Right ventricle myocardium superior (tissue), 1 donor: Measurements from ENCODE around the gene SNAPC4. TPM values are rescaled to one million over a fixed set of nuclear protein-coding genes. Genes with fewer than 3 reads are reported as not detected.
A peak's percentile ranks its signal among the peaks of the same experiment; 100 is the strongest.

Experiments used
- ATAC-seq: fragments of 200-7000 bp; cut with Tn5 transposase; one replicate; pipeline ENCODE4 v1.9.1; 2020; ENCODE audit warnings: mild to moderate bottlenecking; ENCODE audit not compliant: poor library complexity
- DNase-seq: peaks from one replicate; pipeline ENCODE4 v3.0.0-alpha.2; 2020
- intact Hi-C: fragments of 100-400 bp; cut with DNase I; formaldehyde crosslinking; loops from one replicate; pipeline ENCODE4 v1.11.2; 2022
- total RNA-seq: library from RNA; stranded (reverse); fragmentation: NEBNext Ultra II Directional; extraction: Animal tissue kit (Norgen Biotek cat#: 25700); gene quantifications from one replicate; pipeline ENCODE4 v1.2.1, GENCODE V29; 2021
- donor health status: DM: no; HTN: yes; CAD: no; lungs with severe emphysema.

The SNAPC4 gene
- total RNA-seq, 1 donor from 2014 or later, result 3.3 TPM

DNA sequence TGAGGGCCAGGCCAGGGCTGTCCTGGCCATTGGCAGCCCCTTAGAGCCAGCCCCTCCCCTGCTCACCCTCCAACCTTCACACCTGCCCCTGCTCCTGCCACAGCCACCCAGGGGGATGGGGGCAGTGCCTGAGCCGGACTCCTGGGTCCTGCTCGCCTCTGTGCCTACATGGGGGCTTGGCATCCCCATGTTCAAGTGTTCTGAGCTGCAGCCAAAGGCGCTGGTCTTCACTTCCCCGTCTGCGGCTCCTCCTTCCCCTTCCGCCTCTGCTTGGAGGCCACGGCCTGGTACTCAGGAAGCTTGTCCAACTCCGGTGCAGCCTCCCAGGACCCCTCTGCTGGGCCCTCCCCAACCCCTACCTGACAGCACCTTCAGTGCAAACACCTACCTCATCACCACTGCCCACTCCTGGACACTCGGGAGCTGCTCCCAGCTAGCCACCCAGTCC, 34.2 kb downstream of the SNAPC4 start:
- intact Hi-C loops, result no loop called here
- DNase-seq (no peak), ATAC-seq (no peak)

DNA sequence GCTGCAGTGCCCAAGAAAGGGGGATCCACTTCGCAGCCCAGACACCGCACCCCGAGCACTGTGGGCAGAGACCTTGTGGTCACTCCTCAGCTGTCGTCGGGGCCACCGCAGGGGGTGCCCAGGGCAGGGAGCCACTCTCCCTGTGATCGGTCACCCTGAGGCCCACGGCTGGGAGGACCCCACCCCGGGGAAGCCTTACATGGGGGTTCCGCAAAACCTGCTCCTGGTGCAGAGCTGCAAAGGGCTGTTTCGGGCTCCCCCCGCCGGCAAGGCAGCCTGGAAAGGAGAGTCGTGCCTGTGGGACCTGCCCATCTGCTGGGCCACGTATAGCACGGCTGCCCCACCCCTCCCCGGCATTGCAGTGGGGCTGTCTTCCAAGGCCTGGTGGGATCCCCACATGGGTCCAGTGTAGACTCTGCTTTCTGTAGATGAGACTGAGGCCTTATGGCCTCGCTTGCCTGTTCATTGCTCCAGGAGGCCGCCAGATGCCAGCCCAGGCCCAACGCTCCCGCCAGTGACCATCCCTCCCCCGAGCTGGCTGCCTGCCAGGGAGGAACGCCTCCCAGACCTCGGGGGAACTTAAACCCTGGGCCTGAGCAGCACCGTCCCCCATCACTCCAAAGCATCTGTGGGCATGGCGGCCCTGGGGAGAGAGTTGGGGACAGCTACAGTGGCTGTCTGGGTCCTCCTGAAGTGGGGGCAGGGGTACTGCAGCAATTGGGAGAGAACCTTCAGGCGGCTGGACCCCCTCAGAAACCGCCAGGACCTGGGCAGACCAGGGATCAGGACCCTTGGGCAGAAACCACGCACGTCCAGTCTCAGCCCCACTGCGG, 34.8 kb downstream of the SNAPC4 start:
- ATAC-seq (no peak), DNase-seq (no peak)
- intact Hi-C loops, result no loop called here

DNA sequence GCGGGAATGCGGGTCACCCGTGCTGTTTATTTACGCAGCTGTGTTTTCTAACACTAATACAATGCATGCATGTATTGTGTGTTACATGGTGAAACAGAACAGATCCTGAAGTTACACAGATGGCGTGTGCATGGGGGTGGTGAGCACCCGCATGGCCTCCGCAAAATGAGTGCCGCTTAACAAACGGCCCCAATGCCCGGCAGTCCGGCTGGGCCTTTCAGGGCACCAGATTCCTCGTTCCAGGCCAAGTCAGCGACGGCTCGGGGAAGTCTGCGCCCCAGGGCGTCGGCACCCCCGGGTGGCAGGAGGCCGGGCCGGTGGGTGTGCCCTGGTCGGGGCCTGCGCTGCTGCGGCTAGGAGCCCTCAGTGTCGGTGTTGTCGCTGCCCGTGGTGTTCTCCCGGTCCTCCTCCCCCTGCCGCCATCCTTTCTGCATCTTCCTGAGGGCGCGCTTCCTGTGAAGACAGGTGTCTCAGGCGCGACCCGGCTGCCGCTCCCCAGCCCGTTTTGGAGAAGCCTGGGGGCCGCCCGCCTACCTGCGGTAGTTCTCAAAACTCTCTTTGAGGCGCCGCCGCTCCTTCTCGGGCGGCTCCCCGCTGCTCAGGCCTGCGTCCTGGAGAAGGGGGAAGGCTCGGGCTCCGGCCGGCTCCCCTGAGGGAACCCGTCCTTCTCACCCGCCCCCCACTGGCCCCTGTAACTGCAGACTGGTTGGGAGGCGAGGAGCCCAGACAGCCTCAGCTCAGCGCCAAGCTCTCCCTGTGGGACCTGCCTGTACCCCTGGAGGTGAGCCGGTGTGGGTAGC, 35.8 kb downstream of the SNAPC4 start:
- intact Hi-C loops, result no loop called here
- DNase-seq, result no peak
- no peak for ATAC-seq

DNA sequence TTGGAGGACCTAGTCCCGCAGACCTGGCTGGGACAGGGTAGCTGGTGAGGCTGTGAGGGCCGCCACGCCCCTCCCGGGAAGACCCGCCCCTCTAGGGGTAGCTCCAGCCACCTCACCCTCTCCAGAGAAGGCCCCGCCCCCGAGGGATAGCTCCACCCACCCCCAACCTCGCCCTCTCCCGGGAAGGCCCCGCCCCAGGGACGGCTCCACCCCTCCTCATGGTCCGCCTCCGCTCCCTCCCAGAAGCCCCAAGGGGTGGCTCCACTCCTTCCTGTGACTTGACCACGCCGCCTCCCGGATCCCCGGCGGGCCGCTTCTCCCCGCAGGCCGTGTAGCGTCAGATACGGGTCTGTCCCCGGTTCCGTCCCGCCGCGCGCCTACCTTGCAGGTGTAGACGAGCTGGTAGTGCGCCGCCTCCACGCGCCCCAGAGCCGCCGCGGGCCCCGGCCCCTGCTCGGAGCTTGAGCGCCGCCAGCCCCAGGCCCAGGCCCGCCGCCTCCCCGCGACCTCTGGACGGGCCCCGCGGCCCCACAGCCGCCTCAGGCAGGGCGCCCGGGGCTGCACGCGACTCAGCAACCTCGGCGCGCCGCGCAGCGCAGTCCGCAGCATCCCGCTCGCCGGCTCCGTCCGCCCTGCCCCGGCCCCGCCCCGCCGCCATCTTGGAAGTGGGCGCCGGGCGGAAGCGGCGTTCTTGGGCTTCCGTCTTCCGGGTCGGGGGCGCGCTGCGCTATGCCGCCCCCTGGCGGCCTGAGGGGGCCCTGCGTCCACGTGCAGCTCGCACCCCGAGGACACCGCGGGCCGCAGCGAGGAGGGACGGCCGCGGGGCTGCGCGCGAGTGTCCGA, 36.6 kb downstream of the SNAPC4 start, which contains the start of gene DNLZ:
Gene DNLZ, minus strand, starts transcription at position 639 of the 843 bp plus-strand sequence. Its CDS starts 30 bp downstream, at position 609.
- peak; percentile 86 for ATAC-seq
- intact Hi-C loops, result no loop called here
- DNase-seq, result peak; percentile 98

DNA sequence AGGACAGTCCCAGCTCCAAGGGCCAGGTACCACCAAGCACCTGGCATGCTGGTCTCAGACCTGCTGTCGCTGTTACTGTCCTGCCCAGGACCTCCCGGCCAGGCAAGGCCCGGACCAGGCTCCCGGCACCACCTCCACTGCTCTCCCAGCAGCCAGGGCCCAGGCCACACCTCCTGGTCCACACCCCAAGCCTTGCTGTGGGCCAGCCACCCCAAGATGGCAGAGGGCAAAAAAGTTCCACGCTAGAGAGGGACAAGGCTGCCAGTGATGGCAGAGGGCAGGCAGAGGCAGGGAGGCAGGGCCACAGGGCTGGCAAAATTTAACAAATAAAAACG, 37.6 kb downstream of the SNAPC4 start:
- ATAC-seq, result peak; percentile 4
- intact Hi-C loops, result no loop called here
- DNase-seq, result no peak

DNA sequence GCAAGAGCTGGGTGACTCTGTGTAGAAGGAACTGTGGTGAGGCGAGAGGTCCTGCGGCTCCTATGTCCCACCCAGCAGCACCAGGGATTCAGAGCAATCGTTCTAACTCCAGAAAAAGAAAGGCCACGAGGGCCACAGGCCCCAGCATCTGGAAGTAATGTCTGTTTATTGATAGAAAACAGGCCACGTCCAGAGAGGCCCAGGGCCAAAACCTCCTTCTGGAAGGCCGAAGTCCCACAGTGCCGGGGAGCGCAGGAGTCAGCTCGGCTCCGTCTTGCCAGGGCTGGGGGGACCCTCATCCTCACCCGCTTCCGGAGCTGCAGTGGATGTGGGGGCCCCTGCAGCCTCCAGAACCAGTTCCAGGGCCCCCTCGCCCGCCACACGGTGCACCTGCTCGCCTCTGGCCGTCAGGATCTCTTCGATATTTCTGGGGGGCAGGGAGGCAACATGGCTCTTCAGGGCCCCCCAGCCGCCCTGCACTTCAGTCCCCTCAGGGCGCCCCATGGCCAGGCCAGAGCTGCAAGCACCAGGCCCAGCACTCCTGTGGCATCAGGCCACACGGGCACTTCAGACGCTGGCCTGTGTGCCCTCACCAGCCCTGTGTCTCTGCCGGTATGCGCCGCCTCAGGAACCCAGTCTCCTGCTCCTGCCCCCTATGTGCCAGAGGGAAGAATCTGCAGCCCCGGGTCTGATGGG, 38.1 kb downstream of the SNAPC4 start:
- no peak for DNase-seq
- intact Hi-C loops, result no loop called here

DNA sequence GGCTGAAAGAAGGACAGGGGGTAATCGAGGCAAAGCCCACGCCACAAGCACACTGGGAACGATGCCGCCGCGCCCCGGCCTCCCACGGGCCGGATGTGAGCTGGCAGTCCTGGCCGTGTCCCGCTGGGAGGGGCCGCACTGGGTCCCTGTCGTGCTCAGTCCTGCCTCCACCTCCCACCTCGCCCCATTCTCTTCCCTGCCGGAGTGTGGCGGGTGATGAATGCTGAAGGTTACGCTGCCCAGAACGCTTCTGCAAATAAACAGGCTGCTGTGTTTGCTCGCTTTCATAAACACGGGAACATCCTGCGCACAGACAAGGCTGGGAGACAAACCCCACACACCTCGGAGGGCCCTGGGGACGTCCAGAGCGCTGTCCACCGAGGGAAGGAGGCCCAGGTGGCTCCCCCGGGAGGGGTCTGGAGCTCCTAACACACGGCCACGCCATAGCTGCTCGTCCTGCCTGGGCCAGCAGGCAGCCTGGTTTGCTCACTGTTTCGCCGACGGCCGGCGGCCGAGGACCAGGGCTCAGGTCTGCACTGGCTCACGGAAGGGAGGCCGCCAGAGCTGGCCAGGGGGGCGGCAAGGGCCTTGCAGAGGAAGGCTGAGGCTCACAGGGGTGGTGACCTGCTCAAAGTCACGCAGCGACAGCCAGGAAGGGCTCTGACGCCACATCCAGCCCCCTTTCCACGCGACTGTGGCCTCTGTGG, 38.8 kb downstream of the SNAPC4 start:
- intact Hi-C loops, result no loop called here
- DNase-seq (no peak), ATAC-seq (no peak)

More for the DNA sequence above, 38.1 kb downstream of the SNAPC4 start:
- ATAC-seq, result peak; percentile 23

DNA sequence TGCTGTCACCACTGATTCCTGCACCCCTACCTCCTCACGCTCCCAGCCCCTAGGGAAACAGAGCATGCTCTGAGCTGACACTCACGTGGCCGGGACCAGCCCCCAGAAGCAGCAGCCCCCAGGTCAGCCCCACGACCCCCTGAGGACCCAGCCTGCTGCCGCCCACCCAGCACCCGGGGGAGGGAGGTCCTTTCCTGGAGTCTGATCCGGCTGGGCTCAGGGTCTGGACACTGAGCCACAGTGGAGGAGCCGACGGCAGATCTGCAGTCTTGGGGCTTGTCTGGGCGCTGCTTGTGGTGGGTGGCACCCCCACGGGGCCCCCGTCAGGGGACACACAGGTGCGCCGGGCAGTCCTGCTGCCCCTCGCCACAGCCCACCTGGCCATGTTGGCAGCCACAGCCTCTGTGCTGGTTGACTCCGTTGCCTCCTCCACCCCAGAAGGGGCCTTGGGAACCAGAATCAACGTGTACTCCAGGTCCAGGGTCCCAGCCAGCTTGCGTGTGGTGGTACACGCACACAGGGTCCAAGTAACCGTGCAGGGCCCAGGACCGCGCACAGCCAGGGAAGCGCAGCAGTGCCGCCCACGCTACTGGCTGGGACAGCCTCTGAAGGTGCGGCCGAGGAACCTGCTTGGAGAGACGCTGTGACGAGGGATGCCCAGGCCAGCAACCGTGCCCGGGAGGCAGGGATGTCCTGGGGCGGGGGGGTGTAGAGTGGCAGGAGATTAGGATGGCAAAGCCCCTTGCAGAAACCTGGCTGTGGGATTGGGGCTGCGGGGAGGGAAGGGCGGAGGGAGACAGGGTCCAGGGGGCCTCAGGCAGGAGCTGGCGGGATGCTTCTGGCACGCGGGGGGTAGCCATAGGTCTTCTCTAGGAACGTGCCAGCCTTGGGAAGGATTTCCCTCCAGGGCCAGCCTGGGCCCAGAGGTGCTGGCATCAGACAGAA, 39.9 kb downstream of the SNAPC4 start:
- DNase-seq (no peak), ATAC-seq (no peak)
- intact Hi-C loops, result no loop called here

DNA sequence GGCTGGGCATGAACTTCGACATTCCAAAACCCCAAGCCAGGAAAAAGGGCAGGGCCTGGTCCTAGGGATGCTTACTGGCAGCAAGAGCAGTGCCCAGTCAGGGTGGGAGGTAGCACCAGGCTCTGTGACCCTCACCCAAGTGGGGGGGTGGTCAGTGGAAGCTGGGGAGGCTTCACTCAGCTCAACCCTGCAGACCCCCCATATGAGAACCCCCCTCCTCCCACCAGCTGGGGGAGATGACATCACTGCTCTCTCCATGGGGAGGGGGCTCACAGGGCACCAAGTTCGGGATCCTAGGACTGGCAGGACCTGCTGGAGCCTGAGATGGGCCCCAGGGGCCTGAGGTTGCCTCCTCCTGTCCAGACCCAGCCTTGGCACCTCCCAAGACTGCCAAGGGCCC, 41.1 kb downstream of the SNAPC4 start:
- intact Hi-C loops, result no loop called here
- DNase-seq (no peak), ATAC-seq (no peak)

DNA sequence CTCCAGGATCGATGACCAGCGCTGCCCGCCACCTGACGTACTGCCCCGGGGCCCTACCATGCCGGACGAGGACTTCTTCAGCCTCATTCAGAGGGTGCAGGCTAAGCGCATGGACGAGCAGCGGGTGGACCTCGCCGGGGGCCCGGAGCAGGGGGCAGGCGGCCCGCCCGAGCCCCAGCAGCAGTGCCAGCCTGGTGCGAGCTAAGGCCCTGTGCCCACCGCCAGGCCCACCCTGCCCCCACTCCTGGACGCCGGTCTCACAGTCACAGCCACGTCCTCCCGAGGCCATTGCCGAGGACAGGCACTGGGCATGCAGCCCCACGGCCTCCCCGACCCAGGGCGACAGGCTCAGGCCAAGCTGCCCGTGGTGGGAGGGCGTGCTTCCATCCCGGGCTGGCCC, 42.0 kb downstream of the SNAPC4 start:
- DNase-seq, result no peak

DNA sequence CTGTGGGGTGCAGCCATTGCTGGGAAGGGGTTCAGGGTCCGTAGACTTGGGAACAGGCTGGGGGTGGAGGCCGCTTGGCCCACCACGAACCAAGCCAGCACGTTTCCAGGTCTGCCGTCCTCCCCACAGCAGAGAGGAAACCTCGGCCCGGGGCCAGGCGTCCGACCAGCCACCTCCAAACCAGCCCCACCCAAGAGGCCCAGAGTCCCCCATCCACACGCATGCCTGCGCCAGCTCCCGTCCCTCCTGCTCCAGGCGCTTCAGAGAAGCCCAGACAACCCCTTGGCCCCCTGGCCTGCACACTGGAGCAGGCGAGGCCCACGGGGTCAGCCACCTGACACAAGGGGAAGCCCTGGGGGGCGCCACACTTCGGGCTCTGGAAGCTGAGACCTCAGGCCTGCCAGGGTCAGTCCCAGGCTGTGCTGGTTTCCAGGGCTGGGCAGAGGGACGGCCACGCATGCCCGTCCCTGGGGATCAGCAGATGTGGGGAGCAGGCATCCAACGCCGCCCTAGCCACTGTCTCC, 42.7 kb downstream of the SNAPC4 start:
- no peak for DNase-seq
- ATAC-seq, result no peak
- intact Hi-C loops, result no loop called here

More for the DNA sequence above, 42.0 kb downstream of the SNAPC4 start:
- ATAC-seq, result no peak
- intact Hi-C loops, result no loop called here

DNA sequence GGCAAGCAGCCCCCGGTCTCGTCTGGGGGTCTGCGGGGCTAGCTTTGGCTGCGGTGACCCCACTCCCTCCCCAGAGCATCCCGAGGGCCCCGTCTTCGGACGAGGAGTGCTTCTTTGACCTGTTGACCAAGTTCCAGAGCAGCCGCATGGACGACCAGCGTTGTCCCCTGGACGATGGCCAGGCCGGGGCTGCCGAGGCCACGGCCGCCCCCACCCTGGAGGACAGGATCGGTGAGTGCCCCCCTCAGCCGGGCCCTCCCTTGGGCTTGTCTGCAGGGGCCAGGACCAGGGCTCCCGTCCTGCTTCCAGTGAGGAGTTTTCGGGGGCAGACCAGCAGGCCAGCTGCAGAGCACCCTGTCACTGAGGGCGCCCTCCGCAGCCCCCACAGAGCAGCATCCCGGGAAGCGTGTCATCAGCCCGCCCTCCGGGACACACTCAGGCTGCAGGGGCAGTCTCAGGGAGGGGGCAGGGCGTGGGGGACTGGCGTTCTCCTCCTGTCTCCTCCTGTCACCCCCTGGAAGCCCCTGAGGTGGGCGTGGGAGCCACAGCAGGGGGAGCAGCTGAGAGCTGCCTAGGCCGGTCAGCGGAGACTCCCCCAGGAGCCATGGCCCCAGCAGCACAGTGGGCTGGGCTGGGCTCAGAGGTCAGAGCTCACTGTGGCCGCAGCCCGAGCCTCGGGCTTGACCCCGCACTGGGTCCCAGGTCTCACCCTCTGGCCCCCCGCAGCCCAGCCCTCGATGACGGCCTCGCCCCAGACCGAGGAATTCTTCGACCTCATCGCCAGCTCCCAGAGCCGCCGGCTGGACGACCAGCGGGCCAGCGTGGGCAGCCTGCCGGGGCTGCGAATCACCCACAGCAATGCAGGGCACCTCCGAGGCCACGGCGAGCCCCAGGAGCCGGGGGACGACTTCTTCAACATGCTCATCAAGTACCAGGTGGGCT, 44.1 kb downstream of the SNAPC4 start:
- DNase-seq, result no peak
- intact Hi-C loops, result no loop called here
- ATAC-seq, result no peak

DNA sequence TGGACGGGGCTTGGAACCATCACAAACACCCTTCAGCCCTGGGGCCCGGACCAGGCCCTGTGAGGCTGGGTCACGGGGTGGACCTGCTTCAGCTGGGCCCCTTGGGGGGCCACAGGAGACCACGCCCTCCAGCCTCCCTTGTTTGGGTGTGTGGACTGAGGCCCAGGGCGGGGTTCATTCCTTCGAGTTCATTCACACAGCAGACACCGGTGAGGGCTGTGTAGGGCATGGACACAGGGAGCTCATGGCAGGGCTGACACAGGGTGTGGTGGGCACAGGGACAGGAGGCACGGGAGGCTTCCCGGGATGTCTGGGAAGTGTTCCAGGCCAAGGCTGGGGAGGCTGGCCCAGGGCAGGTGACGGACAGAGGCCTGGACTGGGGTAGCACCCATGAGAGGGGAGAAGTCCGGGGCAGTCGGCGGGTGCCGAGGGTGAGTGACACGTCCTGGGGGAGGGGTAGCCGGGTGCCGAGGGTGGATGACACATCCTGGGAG, 45.3 kb downstream of the SNAPC4 start:
- DNase-seq (peak; percentile 79), ATAC-seq (peak; percentile 59)
- intact Hi-C loops, result no loop called here

DNA sequence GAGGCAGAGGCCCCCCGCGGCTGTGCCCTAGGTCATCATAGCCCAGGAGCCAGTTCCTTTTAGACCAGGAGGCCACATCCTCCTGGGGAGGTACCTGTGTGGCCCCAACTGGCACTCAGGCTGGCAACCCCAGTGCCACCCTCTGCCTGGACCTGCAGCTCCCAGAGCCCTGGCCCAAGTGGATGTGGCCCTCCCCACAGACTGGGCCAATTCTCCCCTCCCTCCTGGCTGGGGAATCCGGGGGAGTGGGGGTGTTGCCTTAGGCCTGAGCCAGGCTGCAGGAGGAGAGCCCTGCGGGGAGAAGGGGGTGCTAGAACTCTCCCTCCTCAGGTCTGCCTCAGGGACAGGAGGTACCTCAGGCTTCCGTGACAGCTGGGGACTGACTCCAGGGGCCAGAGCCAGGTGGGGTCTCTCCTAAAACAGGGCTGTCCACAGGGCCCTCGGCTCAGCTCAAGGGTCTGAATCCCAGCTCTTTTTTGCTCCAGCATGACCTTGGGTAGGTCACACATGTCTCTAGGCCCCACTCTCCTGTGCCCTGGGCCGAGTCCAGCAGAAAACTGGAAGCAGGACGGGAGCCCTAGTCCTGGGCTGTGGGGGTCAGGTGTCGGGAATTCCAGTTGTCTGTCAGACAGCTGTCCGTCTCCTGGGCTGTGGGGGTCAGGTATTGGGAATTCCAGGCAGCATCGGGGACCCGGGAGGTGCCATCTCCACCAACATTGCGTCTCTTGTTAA, 46.0 kb downstream of the SNAPC4 start:
- no peak for DNase-seq
- peak; percentile 26 for ATAC-seq
- intact Hi-C loops, result no loop called here

DNA sequence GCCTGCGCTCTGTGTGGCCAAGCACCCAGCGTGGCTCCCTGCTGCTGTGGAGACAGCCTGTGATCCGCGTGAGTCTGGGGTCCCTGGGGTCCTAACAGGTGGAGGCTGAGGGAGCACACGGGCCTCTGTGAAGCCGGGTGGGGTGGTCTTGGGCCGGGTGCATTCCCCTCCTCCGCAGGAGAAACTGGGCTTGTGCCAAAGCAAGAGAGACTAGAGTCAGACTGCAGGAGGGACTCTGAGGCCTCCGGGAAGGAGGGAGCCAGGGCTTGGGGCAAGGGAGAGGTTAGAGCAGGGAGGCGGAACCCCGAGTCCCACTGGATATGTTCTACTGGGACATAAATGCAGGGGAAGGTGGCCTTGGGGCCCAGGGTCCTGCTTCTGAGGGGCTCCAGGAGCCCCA, 46.9 kb downstream of the SNAPC4 start:
- no peak for DNase-seq
- no peak for ATAC-seq
- intact Hi-C loops, result no loop called here
